C4-2B (cell line): ENCODE measurements around the gene PPCDC.

Source experiments
- ZFX ChIP-seq: fragments of 450-650 bp; IDR thresholded peaks from 2 replicates; pipeline ENCODE4 v1.6.1; 2017
- TF ChIP-seq, protein P1 (sequence below): fragments of 450-650 bp; conservative IDR thresholded peaks from 2 replicates; pipeline ENCODE4 v1.5.1; 2017; ENCODE audit warnings: mild to moderate bottlenecking

DNA sequence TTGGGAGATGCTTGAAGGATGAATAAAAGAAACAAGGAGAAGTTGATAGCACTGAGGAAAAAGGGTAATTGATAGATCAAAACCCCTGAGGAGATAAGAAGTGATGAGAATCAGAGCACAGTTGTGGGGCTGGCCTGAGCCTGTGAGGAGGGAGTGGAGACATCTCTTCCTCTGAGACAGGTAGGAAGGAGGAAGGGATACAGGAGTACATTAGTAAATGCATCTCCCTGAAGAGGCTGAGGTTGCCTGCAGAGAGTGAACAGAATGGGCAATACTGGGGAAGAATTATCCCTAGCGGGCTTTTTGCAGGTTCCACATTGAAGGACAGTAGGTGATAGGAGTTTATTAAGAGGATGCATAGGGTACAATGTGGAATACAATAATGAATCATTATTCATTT lies 45.3 kb upstream of the PPCDC start:
- TF ChIP-seq, protein P1, sequence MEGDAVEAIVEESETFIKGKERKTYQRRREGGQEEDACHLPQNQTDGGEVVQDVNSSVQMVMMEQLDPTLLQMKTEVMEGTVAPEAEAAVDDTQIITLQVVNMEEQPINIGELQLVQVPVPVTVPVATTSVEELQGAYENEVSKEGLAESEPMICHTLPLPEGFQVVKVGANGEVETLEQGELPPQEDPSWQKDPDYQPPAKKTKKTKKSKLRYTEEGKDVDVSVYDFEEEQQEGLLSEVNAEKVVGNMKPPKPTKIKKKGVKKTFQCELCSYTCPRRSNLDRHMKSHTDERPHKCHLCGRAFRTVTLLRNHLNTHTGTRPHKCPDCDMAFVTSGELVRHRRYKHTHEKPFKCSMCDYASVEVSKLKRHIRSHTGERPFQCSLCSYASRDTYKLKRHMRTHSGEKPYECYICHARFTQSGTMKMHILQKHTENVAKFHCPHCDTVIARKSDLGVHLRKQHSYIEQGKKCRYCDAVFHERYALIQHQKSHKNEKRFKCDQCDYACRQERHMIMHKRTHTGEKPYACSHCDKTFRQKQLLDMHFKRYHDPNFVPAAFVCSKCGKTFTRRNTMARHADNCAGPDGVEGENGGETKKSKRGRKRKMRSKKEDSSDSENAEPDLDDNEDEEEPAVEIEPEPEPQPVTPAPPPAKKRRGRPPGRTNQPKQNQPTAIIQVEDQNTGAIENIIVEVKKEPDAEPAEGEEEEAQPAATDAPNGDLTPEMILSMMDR: no peak
- TF ChIP-seq ZFX: no peak
